Heart right ventricle (tissue), 16 donors: ENCODE measurements around the gene S100A8. TPM values are rescaled to one million over a fixed set of nuclear protein-coding genes. Genes with fewer than 3 reads are reported as not detected.

Experiments
- ATAC-seq, 8 donors: fragments of 200-7000 bp; cut with Tn5 transposase; one replicate each; pipeline ENCODE4 v1.9.1; 2020; ENCODE audit warnings: mild to moderate bottlenecking in 8 of 8, moderate library complexity in 8 of 8, moderate number of reproducible peaks in 1 of 8
- DNase-seq, 2 donors: peaks; one replicate each; pipeline ENCODE4 v3.0.0-alpha.2; 2020
- H3K27ac ChIP-seq, 10 donors: fragments of 200-600 bp; sonication (generic) in 2 of 10; one replicate each; pipeline versions ENCODE4 v1.5.0 to v1.8.0; 2020 to 2022; ENCODE audit warnings: mild to moderate bottlenecking in 3 of 10
- H3K27me3 ChIP-seq, 7 donors: fragments of 200-600 bp; one replicate each; pipeline ENCODE4 v1.8.0; 2021 to 2022; ENCODE audit warnings: mild to moderate bottlenecking in 2 of 7
- H3K36me3 ChIP-seq, 9 donors: fragments of 200-600 bp; sonication (generic) in 1 of 9; one replicate each; pipeline versions ENCODE4 v1.5.0 to v1.8.0; 2020 to 2022; ENCODE audit warnings: mild to moderate bottlenecking in 2 of 9
- H3K4me1 ChIP-seq, 9 donors: fragments of 200-600 bp; sonication (generic) in 1 of 9; one replicate each; pipeline versions ENCODE4 v1.5.0 to v1.8.0; 2020 to 2022; ENCODE audit warnings: mild to moderate bottlenecking in 4 of 9
- H3K4me3 ChIP-seq, 10 donors: fragments of 200-600 bp; sonication (generic) in 2 of 10; one replicate each; pipeline versions ENCODE4 v1.5.0 to v1.8.0; 2020 to 2022; ENCODE audit warnings: mild to moderate bottlenecking in 7 of 10, moderate library complexity in 2 of 10
- H3K9me3 ChIP-seq, 11 donors: fragments of 200-600 bp in 10 of 11; sonication (generic) in 2 of 11; one replicate each; pipeline versions ENCODE4 v1.5.0 to v1.8.0; 2013 to 2022; ENCODE audit warnings: mild to moderate bottlenecking in 2 of 11, control low read depth in 1 of 11, moderate library complexity in 1 of 11
- CTCF ChIP-seq, 9 donors: fragments of 200-600 bp; sonication (generic) in 2 of 9; IDR thresholded peaks; one replicate each; pipeline versions ENCODE4 v1.5.0 to v1.8.0; 2021 to 2022; ENCODE audit warnings: antibody characterized with exemption in 9 of 9, mild to moderate bottlenecking in 5 of 9, moderate library complexity in 1 of 9
- WGBS, 2 donors: extraction: QIAGEN DNeasy Blood & Tissue Kit; methylation state at CpG; one replicate each; pipeline ENCODE4 v1.1.7; 2013; ENCODE audit warnings: inconsistent platforms in 1 of 2; 5-methylcytosine and 5-hydroxymethylcytosine counted together
- intact Hi-C, 10 donors: fragments of 100-400 bp; cut with DNase I; formaldehyde crosslinking; loops; one replicate each; pipeline versions ENCODE4 v1.11.1 to v1.14.2; 2022
- polyA plus RNA-seq, 2 donors: library from polyadenylated mRNA; stranded (reverse); fragments of 200-250 nt; gene quantifications; one replicate each; pipeline ENCODE4 v1.2.3, GENCODE V29; 2013
- total RNA-seq, 10 donors: library from RNA; stranded (reverse); fragmentation: NEBNext Ultra II Directional in 3 of 10; extraction: Animal tissue kit (Norgen Biotek cat#: 25700) in 3 of 10; gene quantifications; one replicate each; pipeline versions ENCODE4 v1.2.1 to v1.2.4, GENCODE V29; 2021 to 2023
- donor health status: Arrhythmogenic right ventricular cardiomyopathy.
- donor health status: ischemic (EF 13 %, LVEDD 7.1; RV severe dilation, severe dysfunction).
- donor health status: healthy with polysubstance abuse.
- donor health status: DM: no; HTN: yes; CAD: no.
- donor health status: DM: no; HTN: no; CAD: no.
- donor health status: ischemic (EF 25% LVEDD 6.9; RV normal size, moderate dysfunction).
- donor health status: ischemic (EF 25% LVEDD 5.7; RV mildly dilated, moderate dysfunction).
- donor health status: healthy.
- donor health status: DM: yes; HTN: yes; CAD: no.
- donor health status: Ischemic cardiomyopathy.
- donor health status: ischemic (EF 35%, LVEDD 5.7; RV mildly dilated, moderate dysfunction).
- donor health status: nonischemic (EF 11% LVEDD 7.7; RV severe dilation, severe dysfunction).
- donor health status: DM: yes; HTN: yes; CAD: no.
- donor health status: PGD.
- donor health status: ischemic (EF 29% LVEDD 5.4; RV normal size, mild dysfunction).
- donor health status: nonischemic (EF 23%, LVEDD 6.1; RV moderate dilation, normal function).

Gene S100A8
- total and polyA plus RNA-seq, 12 donors, result 6.2 to 105 (median 45.4) TPM

- no peaks in the 10 kb centered on the region for H3K36me3 ChIP-seq
- 70 to 82% methylated on average over 7 of the region's 7 CpGs for WGBS, 2 donors
- H3K27me3 ChIP-seq, result peaks cover 0 to 22% (median 0%) of the 10 kb centered on the region in 7 donors
- H3K4me1 ChIP-seq, result peaks cover 0 to 28% (median 4%) of the 10 kb centered on the region in 9 donors
- intact Hi-C loops, result no loop called here
- peak in 1 of 2 donors; percentile 26 for DNase-seq
- ATAC-seq, result peak in 2 of 8 donors; percentile 52 to 63
- H3K9me3 ChIP-seq, result no peaks in the 10 kb centered on the region
- H3K27ac ChIP-seq, result peak overlapping the region in 1 of 10 donors; percentile 87
- H3K4me3 ChIP-seq, result no peak overlapping the region
- TF ChIP-seq CTCF (IDR thresholded peaks at IDR 0.05), result no peak
Observed at GRCh38 chr1:153395136-153395685, 4.3 kb upstream of the S100A8 start.

GRCh38 chr1:153394391-153394790 lies 3.5 kb upstream of the S100A8 start:
- Histone ChIP-seq H3K4me3 (no peak overlapping the region), H3K27me3 (peaks cover 0 to 22% (median 4%) of the 10 kb centered on the region in 7 donors), H3K9me3 (no peaks in the 10 kb centered on the region), H3K4me1 (peaks cover 0 to 34% (median 4%) of the 10 kb centered on the region in 9 donors), H3K27ac (peak overlapping the region in 1 of 10 donors; percentile 87), H3K36me3 (no peaks in the 10 kb centered on the region)
- ATAC-seq (no peak), DNase-seq (no peak)
- no peak for TF ChIP-seq CTCF (IDR thresholded peaks at IDR 0.05)
- WGBS, 2 donors, result 77 to 85% methylated on average over 5 of the region's 5 CpGs
- intact Hi-C loops, result no loop called here

GRCh38 chr1:153393926-153394325 lies 3.1 kb upstream of the S100A8 start:
- Histone ChIP-seq H3K36me3 (no peaks in the 10 kb centered on the region), H3K4me3 (no peak overlapping the region), H3K27me3 (peaks cover 0 to 17% (median 4%) of the 10 kb centered on the region in 7 donors), H3K27ac (peak overlapping the region in 1 of 10 donors; percentile 87), H3K9me3 (no peaks in the 10 kb centered on the region), H3K4me1 (peaks cover 0 to 34% (median 4%) of the 10 kb centered on the region in 9 donors)
- peak in 3 of 8 donors; percentile 7 to 12 (median 9) for ATAC-seq
- TF ChIP-seq CTCF (IDR thresholded peaks at IDR 0.05), result no peak
- WGBS, 2 donors, result 81 to 83% methylated on average over 6 of the region's 6 CpGs
- no peak for DNase-seq
- intact Hi-C loops, result no loop called here

GRCh38 chr1:153392822-153393221 lies 1.9 kb upstream of the S100A8 start:
- Histone ChIP-seq H3K9me3 (no peaks in the 10 kb centered on the region), H3K36me3 (no peaks in the 10 kb centered on the region), H3K27ac (peak overlapping the region in 1 of 10 donors; percentile 87), H3K4me3 (no peak overlapping the region), H3K27me3 (peaks cover 0 to 13% (median 4%) of the 10 kb centered on the region in 7 donors), H3K4me1 (peaks cover 0 to 38% (median 4%) of the 10 kb centered on the region in 9 donors)
- DNase-seq (no peak), ATAC-seq (no peak)
- no peak for TF ChIP-seq CTCF (IDR thresholded peaks at IDR 0.05)
- WGBS, 2 donors, result 82 to 89% methylated on average over 3 of the region's 3 CpGs
- intact Hi-C loops, result no loop called here
